Esophagus mucosa (tissue), 1 donor: ENCODE results near the gene SCTR. TPM values are rescaled to one million over a fixed set of nuclear protein-coding genes. Genes with fewer than 3 reads are reported as not detected.

Experiments used
- ATAC-seq: fragments of 200-7000 bp; cut with Tn5 transposase; one replicate; pipeline ENCODE4 v1.9.1; 2020
- total RNA-seq: library from RNA; stranded (reverse); gene quantifications from one replicate; pipeline ENCODE4 v1.2.4, GENCODE V29; 2023
- donor health status: DM: yes; HTN: yes; CAD: no.

The SCTR gene
- total RNA-seq, 1 donor from 2014 or later, result not detected

DNA sequence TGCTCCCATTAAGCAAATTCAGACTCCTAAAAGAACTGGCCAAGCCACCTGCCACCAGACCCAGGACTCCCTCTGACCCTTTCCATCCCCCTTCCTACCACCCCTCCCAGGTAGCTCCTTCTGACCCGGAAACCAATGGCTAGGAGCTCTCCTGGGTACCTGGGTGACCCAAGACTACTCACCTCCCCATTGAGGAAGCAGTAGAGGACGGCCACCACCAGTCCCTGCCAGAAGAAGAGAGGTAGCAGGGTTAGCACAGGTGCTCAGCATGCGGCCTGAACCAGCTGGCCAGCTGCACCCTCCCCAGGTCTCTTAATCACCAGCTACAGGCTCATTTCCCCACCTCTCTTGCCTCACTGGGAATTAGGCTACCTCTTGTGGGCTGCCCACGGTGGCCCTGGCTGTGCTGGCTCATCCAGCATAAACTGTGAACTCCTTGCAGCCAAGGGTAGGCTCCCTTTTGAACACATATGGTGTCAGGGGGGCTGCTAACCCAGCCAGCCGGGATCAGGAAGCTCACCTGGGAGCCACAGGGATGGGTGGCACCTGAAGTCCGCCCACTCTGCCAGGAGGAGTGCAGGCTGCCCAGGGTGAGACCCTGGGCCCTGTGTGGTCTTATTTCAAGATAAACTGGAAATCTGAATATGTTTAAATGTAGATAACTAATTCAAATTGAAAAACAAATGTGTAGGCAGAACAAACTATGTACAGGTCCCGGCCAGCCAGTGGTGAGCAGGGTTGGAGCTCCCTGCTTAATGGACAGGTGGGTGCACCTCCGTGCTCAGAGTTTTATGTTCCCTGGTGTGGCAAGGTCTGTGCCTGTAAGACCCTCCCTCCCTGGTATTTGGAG is 82.7 kb downstream of the SCTR start:
- no peak for ATAC-seq

DNA sequence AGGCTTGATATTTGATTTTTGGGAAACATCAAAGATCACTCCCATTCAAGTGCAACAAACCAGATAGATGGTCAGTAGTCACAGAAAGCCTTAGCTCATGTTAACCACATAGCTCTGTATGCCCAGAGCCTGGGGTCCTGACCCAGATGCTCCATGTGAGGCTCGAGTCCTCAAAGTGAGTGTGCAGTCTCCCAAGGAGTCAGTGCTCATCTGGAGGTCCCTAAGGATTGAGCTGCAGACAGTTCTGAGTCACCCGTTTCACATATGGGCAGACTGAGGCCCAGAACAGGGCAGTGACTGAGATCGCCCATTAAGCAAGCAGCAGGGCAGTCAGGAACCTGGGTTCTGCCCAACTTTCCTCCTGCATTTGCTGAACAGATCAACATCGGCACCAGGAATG is 83.4 kb downstream of the SCTR start:
- no peak for ATAC-seq

DNA sequence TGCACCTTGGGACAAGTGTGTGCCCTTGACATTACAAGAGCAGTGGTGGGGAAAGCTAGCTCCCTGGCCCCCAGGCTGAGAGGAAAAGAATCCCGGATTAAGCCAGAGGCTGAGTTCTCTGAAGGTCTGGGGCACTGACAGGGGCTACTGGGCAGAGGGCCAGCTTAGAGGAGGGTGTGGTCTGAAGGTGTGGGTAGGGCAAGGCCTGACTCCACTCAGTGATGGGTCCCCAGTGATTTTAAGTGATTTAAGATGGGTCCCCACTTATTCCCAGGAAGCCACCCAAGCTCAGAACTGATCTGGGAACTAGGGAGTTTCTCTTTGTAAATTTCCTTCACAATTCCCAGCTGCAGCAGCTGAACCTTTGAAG is 83.8 kb downstream of the SCTR start:
- ATAC-seq, result no peak

DNA sequence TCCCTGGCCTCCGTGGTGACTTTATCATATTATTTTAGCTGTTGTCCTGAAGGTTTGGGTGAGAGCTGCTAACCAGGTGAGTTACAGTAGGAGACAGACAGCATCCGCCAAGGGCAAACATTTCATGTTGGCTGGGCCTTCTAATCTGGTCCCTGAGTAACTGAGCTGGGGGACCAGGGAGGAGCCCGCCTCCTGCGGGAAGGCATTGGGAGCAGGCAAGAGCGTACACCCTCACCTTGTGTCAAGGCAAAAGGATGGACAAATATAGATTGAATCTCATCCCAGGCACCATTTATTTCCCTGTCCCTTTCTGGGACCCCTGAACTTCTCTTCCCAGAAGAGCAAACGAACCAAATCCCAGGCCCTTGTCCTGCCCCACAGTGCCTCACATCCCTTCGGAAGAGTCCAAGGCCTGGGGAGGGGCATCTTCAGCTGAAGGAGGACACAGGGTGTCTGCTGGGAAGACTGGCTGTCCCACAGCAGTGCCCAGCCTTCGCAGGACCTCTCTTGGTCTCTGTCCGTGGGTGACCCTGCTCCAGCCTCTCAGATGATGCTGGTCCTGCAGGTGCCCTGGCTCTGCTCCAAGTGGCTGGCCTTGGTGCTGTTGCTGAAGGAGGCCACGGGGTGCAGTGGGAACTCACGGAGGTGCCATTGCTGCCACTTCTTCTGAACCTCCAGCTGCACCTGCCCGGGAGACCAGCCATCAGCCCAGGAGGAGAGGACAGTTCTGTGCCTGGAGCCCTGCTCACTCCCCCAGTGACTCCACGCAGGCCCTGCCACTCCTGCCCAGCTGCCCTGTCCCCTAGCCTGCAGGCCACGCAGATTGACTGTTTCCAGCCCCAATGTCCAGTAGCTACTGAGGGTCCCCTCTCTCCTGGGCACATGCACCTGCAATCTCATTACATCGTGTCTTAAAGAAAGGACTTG is 84.4 kb downstream of the SCTR start:
- no peak for ATAC-seq

DNA sequence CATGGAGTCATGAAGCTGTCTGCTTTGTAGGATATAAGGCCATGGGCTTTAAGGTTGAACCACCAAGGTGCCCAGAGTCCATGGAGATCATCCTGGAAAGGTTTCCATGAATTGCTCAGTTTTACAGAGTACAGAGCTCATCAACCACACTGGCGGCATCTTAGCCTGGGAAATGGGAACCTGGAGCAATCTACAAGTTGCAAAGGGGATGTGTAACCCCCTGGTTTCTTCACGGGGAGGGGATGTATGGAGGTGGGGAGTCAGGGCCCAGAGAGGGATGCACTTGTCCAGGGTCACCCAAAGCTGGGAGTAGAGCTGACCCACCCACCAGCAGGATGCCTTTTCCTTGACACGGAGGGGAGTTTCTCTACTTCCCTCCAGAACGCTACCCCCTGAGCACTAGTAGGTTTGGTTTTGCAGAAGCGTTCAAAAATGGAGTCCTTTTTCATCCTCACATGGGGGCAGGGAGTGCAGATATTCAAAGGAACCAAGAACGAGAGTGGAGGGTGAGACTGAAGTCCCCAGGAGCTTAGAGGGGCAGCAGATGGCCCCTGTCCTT is 85.5 kb downstream of the SCTR start:
- no peak for ATAC-seq

DNA sequence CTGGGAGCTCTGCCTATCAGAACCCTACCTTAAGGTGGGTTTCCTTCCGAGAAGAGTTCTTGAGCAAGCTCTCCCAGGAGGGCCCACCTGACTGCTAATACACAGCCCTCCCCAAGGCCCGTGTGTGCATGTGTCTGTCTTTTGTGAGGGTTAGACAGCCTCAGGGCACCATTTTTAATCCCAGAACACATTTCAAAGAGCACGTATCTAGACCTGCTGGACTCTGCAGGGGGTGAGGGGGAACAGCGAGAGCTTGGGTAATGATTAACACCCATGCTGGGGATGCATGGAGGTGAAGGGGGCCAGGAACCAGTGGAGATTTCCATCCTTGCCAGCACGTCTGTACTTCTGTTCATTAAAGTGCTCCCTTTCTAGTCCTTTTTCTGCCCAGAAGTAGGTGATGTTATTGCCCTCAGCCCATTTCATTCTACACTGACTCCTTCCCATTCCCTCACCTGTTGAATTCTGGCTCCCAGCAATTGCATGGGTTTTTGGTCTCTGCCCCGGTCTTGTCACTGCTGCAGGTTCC is 86.1 kb downstream of the SCTR start:
- no peak for ATAC-seq

DNA sequence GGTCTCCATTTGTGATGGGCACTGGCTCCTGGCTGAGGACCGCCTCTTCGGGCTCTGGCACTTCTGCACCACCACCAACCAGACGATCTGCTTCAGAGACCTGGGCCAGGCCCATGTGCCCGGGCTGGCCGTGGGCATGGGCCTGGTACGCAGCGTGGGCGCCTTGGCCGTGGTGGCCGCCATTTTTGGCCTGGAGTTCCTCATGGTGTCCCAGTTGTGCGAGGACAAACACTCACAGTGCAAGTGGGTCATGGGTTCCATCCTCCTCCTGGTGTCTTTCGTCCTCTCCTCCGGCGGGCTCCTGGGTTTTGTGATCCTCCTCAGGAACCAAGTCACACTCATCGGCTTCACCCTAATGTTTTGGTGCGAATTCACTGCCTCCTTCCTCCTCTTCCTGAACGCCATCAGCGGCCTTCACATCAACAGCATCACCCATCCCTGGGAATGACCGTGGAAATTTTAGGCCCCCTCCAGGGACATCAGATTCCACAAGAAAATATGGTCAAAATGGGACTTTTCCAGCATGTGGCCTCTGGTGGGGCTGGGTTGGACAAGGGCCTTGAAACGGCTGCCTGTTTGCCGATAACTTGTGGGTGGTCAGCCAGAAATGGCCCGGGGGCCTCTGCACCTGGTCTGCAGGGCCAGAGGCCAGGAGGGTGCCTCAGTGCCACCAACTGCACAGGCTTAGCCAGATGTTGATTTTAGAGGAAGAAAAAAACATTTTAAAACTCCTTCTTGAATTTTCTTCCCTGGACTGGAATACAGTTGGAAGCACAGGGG is 87.1 kb downstream of the SCTR start:
- ATAC-seq, result no peak

DNA sequence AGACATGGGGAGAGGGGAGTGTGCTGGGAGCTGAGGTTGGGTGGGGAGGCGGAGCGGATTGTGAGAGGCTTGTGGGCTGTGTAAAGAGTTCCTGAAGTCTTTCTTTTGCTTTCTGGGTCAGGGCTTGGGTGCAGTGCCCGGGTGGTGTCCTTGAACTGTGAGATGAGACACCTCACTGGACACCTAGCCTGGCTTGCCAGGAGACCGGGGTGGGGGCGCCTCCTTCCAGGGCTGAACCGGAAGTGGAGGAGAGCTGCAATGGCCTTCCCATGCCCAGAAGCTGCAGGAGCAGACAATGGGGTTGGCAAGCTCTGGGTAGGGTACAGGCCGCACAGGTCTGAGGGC is 88.4 kb downstream of the SCTR start:
- no peak for ATAC-seq

DNA sequence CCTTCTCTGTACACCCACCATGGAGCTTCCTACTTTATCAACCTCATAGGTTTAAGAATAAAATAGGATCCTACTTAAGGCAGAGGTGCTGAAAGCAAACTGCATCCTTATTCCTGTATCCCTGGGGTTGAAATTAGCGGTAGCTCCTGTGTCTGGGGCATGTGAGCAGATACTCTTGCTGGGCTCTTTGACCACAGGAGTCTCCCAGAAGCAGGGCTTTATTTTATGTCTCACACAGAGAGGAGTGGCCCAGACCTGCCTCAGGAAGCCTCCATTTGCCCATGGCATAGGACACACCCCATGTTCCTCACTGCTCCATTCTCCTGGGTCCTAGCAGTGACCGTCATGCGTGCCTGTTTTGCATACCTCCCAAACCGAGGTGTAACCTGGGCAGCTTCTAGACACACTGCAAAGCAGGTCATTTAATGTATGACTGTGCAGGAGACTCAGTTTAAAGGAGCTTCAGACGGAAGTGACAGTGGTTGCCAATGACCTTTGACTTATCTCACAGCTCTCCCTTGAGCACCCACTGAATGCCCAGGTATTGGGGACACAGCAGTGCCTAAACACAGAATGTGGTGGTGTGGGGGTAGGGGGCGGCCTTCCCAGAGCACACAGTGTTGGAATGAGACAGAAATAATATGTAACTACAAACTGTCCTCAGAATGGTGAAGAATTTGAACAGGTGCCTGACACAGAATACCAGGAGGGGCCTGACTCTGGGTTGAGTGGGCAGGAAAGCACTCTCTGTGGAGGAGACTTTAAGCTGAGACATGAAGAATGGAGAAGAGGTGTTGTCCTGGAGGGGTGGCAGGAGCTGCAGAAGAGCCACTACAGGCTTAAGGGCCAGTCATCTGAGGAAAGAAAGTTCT is 89.0 kb downstream of the SCTR start:
- ATAC-seq, result peak; percentile 88

DNA sequence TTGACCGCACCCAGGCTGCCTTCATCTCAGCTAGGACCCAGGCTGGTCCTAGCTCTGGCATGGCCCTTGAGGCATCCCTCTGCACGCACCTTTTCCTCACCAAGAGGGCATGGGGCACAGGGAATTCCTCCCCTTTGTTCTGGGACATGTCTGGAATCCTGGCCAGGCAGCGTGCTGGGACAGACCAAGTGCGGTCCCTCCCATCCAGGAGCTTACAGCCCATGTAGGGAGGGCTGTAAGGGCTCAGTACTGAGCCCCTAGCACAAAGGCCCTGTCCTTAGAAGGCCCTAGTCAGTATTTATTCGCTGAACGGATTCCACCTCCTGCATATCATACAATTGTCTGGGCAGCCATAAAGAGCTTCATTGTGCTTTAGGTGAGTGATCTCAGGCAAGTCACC is 89.6 kb downstream of the SCTR start:
- ATAC-seq, result no peak

DNA sequence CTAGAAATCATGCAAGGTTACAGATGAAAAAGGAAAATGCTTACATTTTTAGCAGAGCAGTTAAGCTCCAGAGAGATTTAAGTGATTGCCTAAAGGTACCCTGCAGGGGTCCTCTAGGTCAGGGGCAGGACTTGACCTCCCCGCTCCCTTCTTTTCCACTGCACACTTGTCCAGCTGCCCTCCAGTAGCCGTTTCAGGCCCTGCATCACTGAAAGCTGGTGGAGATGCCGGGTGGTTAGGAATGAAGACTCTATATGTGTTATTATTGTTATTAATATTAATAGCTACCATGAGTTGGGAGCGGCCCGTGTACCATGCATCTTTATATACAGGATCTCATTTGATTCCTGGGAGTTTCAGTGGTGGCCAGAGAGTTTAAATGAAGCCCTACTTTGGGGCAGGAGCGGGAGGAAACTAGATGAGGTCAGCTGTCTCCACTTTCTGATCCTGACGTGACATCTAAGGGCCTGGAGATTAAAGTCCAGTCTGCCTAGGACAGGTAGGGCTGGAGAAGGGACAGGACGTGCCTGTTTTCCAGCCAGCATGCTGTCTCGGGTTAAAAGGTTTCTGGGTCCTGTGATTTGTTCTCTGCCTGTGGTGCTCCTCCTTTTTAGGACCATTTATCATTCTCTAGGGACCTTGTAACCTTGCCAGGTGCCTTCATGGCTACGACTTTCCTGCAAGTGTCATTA is 90.5 kb downstream of the SCTR start:
- peak; percentile 6 for ATAC-seq

DNA sequence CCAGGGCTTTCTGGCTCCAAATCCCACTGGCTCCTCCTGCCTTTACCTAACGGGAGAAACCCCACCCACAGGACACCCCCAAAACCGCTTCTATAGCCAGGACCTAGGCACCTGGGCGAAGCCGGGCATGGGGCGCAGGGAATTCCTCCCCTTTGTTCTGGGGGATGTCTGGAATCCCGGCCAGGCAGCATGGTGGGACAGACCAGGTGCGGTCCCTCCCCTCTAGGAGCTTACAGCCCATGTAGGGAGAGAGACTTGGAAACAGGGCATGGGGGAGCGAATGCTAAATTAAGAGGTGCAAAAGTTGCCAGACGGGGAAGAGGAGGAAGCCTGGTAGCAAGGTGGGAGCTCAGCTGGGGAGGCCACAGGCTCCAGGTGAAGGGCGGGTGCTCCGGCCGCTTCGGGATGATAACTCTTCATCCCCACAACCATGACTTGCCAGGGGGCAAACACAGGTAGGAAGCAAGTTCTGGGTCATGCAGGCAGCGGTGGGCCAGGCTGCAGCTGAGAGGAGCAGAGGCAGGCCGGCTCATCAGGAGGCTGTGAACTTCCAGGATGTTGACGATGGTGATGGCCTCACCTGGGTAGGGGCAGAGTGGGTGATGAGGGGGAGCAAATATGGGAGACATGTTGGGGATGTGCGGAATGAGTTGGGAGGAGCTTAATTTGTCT is 91.3 kb downstream of the SCTR start:
- no peak for ATAC-seq

DNA sequence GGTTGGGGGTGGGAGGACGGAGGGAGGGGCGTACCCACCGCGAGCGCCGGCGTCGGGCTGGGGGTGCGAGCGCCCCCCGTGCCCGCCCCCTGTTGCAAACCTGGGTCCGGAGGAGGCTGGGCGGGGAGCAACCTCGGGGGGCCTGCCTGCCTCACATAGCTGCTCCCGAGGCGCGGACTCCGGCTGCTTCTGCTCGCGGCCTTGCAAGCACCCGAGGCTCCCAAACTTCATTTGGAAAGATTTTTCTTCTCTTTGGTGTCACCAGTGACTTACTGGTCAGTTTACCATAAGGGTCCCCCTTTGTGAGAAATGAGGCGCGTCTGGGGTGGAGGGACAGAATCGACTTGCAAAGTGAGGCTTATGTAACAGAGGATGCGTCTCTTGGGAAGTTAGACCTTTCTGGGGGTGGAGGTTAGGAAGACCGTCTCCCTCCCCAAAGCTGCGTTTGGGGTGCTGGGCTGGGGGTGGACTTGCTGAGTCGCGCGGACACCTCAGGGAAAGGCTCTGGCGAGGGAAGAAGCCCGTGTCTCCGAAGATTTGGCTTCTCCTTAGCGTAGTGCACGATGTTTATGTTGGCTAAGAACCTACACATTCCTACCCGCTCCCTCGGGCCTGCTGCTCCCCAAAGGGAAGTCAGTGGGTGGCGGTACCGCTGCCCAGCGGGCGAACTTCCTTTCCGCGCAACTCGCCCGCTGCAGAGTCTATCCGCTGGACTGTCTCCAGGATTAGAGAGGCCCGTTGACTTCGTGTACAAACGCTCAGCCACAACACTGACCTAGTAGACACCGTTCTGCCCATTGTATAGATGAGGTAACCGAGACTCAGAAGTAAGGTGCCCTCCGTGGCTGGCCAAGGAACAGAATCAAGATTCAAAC is 92.1 kb downstream of the SCTR start:
- ATAC-seq, result peak; percentile 19

DNA sequence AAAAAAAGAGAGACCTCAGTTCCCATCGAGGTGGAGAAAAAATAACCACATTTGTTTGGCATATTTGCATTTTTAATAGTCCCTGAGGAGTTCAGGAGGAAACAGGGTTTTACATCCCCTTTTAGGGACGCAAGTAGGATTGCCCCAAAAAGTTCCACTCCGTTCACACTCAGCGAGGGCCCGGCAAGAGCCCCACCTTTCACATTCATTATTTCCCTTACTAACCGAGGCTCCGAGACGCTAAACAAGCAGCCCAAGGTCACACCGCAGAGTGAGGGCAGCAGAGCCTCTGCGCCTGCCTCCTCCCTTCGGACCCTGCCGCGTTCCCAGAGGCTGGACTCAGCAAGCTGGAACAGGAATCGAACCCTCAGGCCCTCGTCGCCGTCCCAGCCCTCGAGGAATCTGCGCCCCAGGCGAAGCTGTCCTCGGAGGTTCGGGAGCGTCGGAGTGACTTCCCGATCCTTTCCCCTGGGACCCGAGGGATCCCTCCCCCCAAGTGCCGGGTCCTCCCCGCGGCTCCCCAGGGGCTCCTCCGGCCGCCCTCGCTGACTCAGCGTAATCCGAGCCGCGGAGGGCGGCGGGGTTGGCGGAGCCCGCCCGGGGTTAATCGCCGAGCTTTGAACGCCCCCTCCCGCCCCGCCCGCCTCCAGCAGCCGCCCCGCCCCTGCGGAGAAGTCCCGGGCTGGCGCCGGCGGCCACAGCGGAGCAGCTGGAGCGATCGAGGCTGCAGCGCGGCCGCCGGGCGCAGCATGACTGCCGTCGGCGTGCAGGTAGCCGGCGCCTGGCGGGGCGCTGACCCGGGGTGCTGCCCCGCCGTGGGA is 92.9 kb downstream of the SCTR start, which contains the start of gene TMEM37:
Gene TMEM37 (plus strand): TSS at position 700 of the 821 bp plus-strand sequence. CDS start 50 bp downstream, at position 750.
- ATAC-seq, result peak; percentile 59

DNA sequence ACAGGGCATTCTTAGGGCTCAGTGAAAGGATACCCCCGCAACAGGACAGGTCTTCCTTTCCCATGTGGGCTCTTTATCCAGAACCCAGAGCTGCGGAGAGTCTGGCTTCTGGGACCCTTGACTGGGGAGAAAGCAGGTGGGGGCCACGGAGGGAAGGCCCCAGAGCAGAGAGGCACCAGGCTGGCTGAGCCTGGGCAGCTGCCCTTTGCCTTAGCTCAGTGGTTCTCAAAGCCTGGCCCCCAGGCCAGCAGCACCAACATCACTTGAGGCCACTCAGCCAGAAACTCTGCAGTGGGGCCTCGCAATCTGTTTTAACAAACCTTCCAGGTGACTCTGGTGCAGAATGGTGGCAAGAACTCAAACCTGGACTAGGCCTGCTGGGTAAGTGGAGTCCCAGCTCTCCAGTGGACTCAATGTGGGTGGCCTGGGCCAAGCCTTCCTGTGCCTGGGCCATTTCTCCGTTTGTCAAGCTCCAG is 94.2 kb downstream of the SCTR start:
- ATAC-seq, result no peak

DNA sequence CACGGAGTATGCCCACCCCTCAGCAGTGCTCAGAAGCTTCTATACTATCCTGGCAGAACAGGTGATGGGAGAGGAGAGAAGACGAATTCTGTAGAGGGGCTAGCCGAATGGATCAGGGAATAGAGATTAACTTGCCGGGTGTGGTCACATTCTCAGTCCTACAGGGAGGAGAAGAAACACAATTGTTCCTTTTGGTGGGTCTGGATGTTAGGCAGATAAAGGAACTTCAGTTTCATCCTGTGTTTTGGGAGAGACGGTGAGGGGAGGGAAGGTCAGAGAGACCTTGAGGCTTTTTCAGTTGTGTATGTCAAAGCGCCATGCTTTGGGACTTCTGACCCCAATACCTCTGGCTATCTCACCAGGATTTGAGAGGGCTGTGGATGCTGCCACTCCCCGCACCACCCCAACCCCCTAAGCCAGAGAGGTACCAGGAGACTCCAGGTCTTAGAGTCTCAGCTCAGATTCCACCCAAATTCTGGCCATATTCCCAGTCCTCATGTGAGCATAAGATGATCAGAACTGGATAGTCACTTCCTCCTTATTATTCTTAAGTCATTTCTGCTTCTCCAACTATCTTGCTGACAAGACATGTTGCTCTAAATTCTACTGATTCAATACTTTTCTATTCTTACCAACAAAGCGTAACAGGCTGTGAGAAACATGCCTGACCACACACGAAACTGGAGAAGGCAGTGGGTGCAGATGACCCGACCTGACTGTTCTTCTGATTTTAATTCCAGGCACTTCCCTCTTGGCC is 94.9 kb downstream of the SCTR start:
- ATAC-seq, result peak; percentile 20
